Ishikawa (cell line): ENCODE results near the gene ROPN1.

ENCODE experiments used
- CREB1 ChIP-seq: IDR thresholded peaks from 2 replicates; pipeline ENCODE4 v1.6.1; 2012; ENCODE audit warnings: low read depth
- EGR1 ChIP-seq: IDR thresholded peaks from 2 replicates; pipeline ENCODE4 v1.6.1; 2012
- EP300 ChIP-seq: IDR thresholded peaks from 2 replicates; pipeline ENCODE4 v1.6.1; 2012; ENCODE audit warnings: borderline replicate concordance
- MAX ChIP-seq: IDR thresholded peaks from 2 replicates; pipeline ENCODE4 v1.6.1; 2012
- NFIC ChIP-seq: IDR thresholded peaks from 2 replicates; pipeline ENCODE4 v1.6.1; 2012
- RAD21 ChIP-seq: IDR thresholded peaks from 2 replicates; pipeline ENCODE4 v1.6.1; 2012; ENCODE audit warnings: low read depth
- REST ChIP-seq: IDR thresholded peaks from 2 replicates; pipeline ENCODE4 v1.6.1; 2012; ENCODE audit warnings: low read depth, mild to moderate bottlenecking
- TAF1 ChIP-seq: IDR thresholded peaks from 2 replicates; pipeline ENCODE4 v1.6.1; 2012; ENCODE audit warnings: low read depth, mild to moderate bottlenecking
- TCF12 ChIP-seq: IDR thresholded peaks from 2 replicates; pipeline ENCODE4 v1.6.1; 2012; ENCODE audit warnings: low read depth
- TEAD4 ChIP-seq: IDR thresholded peaks from 2 replicates; pipeline ENCODE4 v1.6.1; 2012
- USF1 ChIP-seq: IDR thresholded peaks from 2 replicates; pipeline ENCODE4 v1.6.1; 2012
- YY1 ChIP-seq: IDR thresholded peaks from 2 replicates; pipeline ENCODE4 v1.6.1; 2012; ENCODE audit warnings: low read depth
- ZBTB7A ChIP-seq: IDR thresholded peaks from 2 replicates; pipeline ENCODE4 v1.6.1; 2012; ENCODE audit warnings: low read depth

GRCh38 chr3:123926396-123926795 is 65.5 kb downstream of the ROPN1 start:
- TF ChIP-seq MAX (no peak), RAD21 (no peak), TCF12 (no peak), TAF1 (no peak), EGR1 (no peak), YY1 (no peak), ZBTB7A (no peak), REST (no peak), TEAD4 (no peak), USF1 (no peak), EP300 (no peak), CREB1 (no peak), NFIC (no peak)
